Measurements from ENCODE around the gene VILL.
A peak's percentile ranks its signal among the peaks of the same experiment; 100 is the strongest.
"Not testable (repeated sequence)": the region's sequence is repeated elsewhere in the genome, so short reads cannot be mapped to it uniquely, and the experiment has no call there.

Gene VILL

GRCh38 chr3:37964146-37964545, 26.4 kb upstream of the VILL start:
- DNase-seq: no peak

GRCh38 chr3:37964716-37965115, 25.9 kb upstream of the VILL start:
- no peak for DNase-seq

- peak; percentile 63 for DNase-seq
Measured at GRCh38 chr3:37967260-37967881, 23.2 kb upstream of the VILL start.

GRCh38 chr3:37968199-37968598, 22.4 kb upstream of the VILL start:
- no peak for DNase-seq

- DNase-seq: no peak
Measured at GRCh38 chr3:37968813-37969595, 21.6 kb upstream of the VILL start.

GRCh38 chr3:37969596-37970100, 20.9 kb upstream of the VILL start:
- no peak for DNase-seq

GRCh38 chr3:37970802-37971201, 19.8 kb upstream of the VILL start:
- no peak for DNase-seq

- no peak for DNase-seq
Measured at GRCh38 chr3:37971467-37971866, 19.1 kb upstream of the VILL start.

- DNase-seq: not testable (repeated sequence)
Measured at GRCh38 chr3:37972056-37972455, 18.5 kb upstream of the VILL start.

GRCh38 chr3:37973246-37974054, 17.1 kb upstream of the VILL start:
- DNase-seq: no peak

GRCh38 chr3:37974121-37975083, 16.2 kb upstream of the VILL start:
- DNase-seq: peak; percentile 69

- no peak for DNase-seq
Measured at GRCh38 chr3:37979541-37980461, 10.8 kb upstream of the VILL start.

- DNase-seq: no peak
Measured at GRCh38 chr3:37980462-37981347, 9.9 kb upstream of the VILL start.

- no peak for DNase-seq
Measured at GRCh38 chr3:37981348-37981664, 9.3 kb upstream of the VILL start.

- DNase-seq: no peak
Measured at GRCh38 chr3:37982331-37982730, 8.3 kb upstream of the VILL start.

- no peak for DNase-seq
Measured at GRCh38 chr3:37984051-37984450, 6.5 kb upstream of the VILL start.

GRCh38 chr3:37984596-37984995, 6.0 kb upstream of the VILL start:
- DNase-seq: no peak

GRCh38 chr3:37985637-37986320, 4.8 kb upstream of the VILL start:
- DNase-seq: no peak

GRCh38 chr3:37986479-37987314, 3.9 kb upstream of the VILL start:
- DNase-seq: peak; percentile 10

Measured in activated T-cell treated with anti-CD3 and anti-CD28 coated beads, Interleukin-2, amount 50 U/mL, for 1 hour (primary cell).